GM21515 (cell line): ENCODE measurements around the gene CITED1.
A peak's percentile ranks its signal among the peaks of the same experiment; 100 is the strongest.
"Not testable (repeated sequence)": the region's sequence is repeated elsewhere in the genome, so short reads cannot be mapped to it uniquely, and the experiment has no call there.

Source experiments
- ATAC-seq: cut with Tn5 transposase; IDR thresholded peaks from one replicate; pipeline ENCODE4 v1.9.1; 2021; ENCODE audit not compliant: unreplicated experiment

The CITED1 gene

GRCh38 chrX:72305286-72306084 lies at the start of gene CITED1:
Gene CITED1 (minus strand): TSS chrX:72305914. CDS start chrX:72302869, 3,045 bp downstream.
- no peak for ATAC-seq

GRCh38 chrX:72352786-72353185 lies 47.1 kb upstream of the CITED1 start:
- ATAC-seq, result no peak

- no peak for ATAC-seq
Observed at GRCh38 chrX:72351606-72352334, 46.1 kb upstream of the CITED1 start.

GRCh38 chrX:72349190-72349589 lies 43.5 kb upstream of the CITED1 start:
- peak; percentile 86 for ATAC-seq

- no peak for ATAC-seq
Observed at GRCh38 chrX:72348247-72348979, 42.7 kb upstream of the CITED1 start.

GRCh38 chrX:72347366-72347765 lies 41.7 kb upstream of the CITED1 start:
- ATAC-seq, result no peak

GRCh38 chrX:72346302-72346949 lies 40.7 kb upstream of the CITED1 start:
- no peak for ATAC-seq

- ATAC-seq, result no peak
Observed at GRCh38 chrX:72340626-72341025, 34.9 kb upstream of the CITED1 start.

GRCh38 chrX:72340041-72340440 lies 34.3 kb upstream of the CITED1 start:
- no peak for ATAC-seq

- ATAC-seq, result no peak
Observed at GRCh38 chrX:72330131-72330530, 24.4 kb upstream of the CITED1 start.

GRCh38 chrX:72326605-72327300 lies 21.0 kb upstream of the CITED1 start:
- ATAC-seq, result no peak

- ATAC-seq, result not testable (repeated sequence)
Observed at GRCh38 chrX:72319651-72320050, 13.9 kb upstream of the CITED1 start.

- ATAC-seq, result no peak
Observed at GRCh38 chrX:72317139-72317538, 11.4 kb upstream of the CITED1 start.

- no peak for ATAC-seq
Observed at GRCh38 chrX:72316408-72317110, 10.8 kb upstream of the CITED1 start.

- no peak for ATAC-seq
Observed at GRCh38 chrX:72314881-72315280, 9.2 kb upstream of the CITED1 start.

- ATAC-seq, result no peak
Observed at GRCh38 chrX:72313707-72314641, 8.3 kb upstream of the CITED1 start.

GRCh38 chrX:72312311-72312940 lies 6.7 kb upstream of the CITED1 start:
- ATAC-seq, result no peak

- ATAC-seq, result no peak
Observed at GRCh38 chrX:72309297-72310071, 3.8 kb upstream of the CITED1 start.
